Esophagus squamous epithelium (tissue), 4 donors: Measurements from ENCODE around the gene PADI2.

Experiments
- CTCF ChIP-seq, 6 experiments: fragments of 450-650 bp in 4 of 6; fragments of 200-600 bp in 2 of 6; sonication (generic) in 2 of 6; IDR thresholded peaks; one replicate each; pipeline ENCODE4 v1.5.1; 2016 to 2019; ENCODE audit warnings: antibody characterized with exemption in 6 of 6, mild to moderate bottlenecking in 4 of 6, moderate library complexity in 4 of 6
- POLR2A ChIP-seq, 4 donors: fragments of 450-650 bp; IDR thresholded peaks; one replicate each; pipeline ENCODE4 v1.6.1; 2017; ENCODE audit warnings: antibody characterized with exemption in 4 of 4, mild to moderate bottlenecking in 4 of 4, moderate library complexity in 3 of 4

- no peak for TF ChIP-seq POLR2A (IDR thresholded peaks at IDR 0.05)
- TF ChIP-seq CTCF (IDR thresholded peaks at IDR 0.05) = no peak
These were observed 5.3 kb downstream of the PADI2 start for GRCh38 chr1:17113963-17114362.
